Cerebellar cortex (tissue), 1 donor: Measurements from ENCODE around the gene C16orf46.

Experiments
- DNase-seq: peaks from one replicate; pipeline ENCODE4 v3.0.0-alpha.2; 2015; ENCODE audit warnings: low spot score

Gene C16orf46

GRCh38 chr16:81012974-81013373 is 64.1 kb downstream of the C16orf46 start:
- no peak for DNase-seq
